Measurements from ENCODE around the gene USP40. TPM values are rescaled to one million over a fixed set of nuclear protein-coding genes. Genes with fewer than 3 reads are reported as not detected.

Gene USP40
- total and polyA plus RNA-seq, 2 of the 8 experiments (the other 6 are each of a cell fraction or from before 2014, with no cell fraction given), result 12.0 to 15.7 TPM

DNA sequence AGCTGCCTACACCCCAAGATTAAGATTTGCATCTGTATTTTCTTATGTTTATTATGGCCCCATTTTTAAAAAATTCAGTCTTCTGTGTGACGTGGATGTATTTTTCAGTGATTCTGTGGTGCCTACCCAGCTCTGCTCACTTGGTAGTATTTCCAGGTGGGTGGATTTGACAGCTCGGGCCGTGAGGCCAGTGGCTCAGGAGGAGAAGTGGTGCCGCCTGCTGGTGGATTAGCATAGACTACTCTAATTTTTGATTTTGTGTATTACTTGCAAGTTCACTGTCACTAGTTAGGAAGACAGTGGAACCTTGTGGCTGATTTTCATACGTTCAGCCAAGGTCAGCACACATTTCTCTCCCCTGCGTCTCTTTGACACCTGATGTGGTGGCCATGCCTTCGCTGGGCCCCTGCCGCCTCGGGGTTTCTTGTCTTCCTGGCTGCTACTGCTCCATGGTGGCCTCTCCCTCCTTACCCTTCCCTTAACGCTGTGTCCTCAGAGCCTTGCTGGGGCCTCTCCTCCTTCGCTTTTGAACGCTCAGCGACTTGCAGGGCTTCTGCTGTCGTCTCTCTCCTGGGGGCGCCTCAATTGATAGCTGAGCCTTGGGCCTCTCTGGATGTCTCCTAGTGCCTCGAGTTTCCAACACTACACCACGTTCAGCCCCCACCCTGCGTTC, 122.9 kb downstream of the USP40 start:
- Histone ChIP-seq H3K14ac (ENCODE audit: insufficient read length) (no peak overlapping the region), H3K4me1 (replicated peaks in 1 of 4; ENCODE audit: control insufficient read depth in 3 of 4, insufficient read depth in 4 of 4, low read length in 3 of 4) (no peaks in the 10 kb centered on the region; a peak in 1 of 7 replicates), H3K79me1 (ENCODE audit: low read depth, low read length) (no peaks in the 10 kb centered on the region), H2BK5ac (ENCODE audit: low read depth, low read length) (no peak overlapping the region), H3K23ac (ENCODE audit: insufficient read length) (no peak overlapping the region), H3K27ac (ENCODE audit: low read depth, low read length) (no peak overlapping the region), H3K18ac (ENCODE audit: extremely low read depth, low read length) (no peak overlapping the region), H4K91ac (replicated peaks; ENCODE audit: insufficient read length, low read length) (no peak overlapping the region), H2BK20ac (ENCODE audit: low read length) (no peak overlapping the region), H3K27me3 (replicated peaks in 1 of 4; ENCODE audit: control insufficient read depth in 3 of 4, extremely low read depth in 1 of 4, insufficient read depth in 3 of 4, low read length in 3 of 4) (no peaks in the 10 kb centered on the region), H3K4me2 (ENCODE audit: insufficient read depth in 1 of 2, low read depth in 2 of 2, low read length in 2 of 2) (no peak overlapping the region), H3K36me3 (ENCODE audit: control insufficient read depth in 2 of 4, insufficient read depth in 4 of 4, low read length in 3 of 4) (no peaks in the 10 kb centered on the region; a peak in 1 of 8 replicates), H3K79me2 (ENCODE audit: control insufficient read depth in 1 of 2, insufficient read depth in 2 of 2, low read length in 2 of 2) (no peaks in the 10 kb centered on the region), H4K8ac (ENCODE audit: extremely low read depth, insufficient read depth, low read length) (no peak overlapping the region), H3K9me3 (ENCODE audit: insufficient read depth in 2 of 2, low read depth in 1 of 2, low read length in 1 of 2) (no peaks in the 10 kb centered on the region), H2AK5ac (ENCODE audit: low read depth, low read length) (no peak overlapping the region), H2BK15ac (ENCODE audit: low read length) (no peak overlapping the region), H3K4me3 (ENCODE audit: extremely low read depth in 1 of 4, insufficient read depth in 2 of 4, low read depth in 3 of 4, low read length in 4 of 4) (no peak overlapping the region), H4K5ac (ENCODE audit: insufficient read length, low read depth, low read length) (no peak overlapping the region), H3K56ac (replicated peaks; ENCODE audit: insufficient read length, low read depth, low read length) (no peak overlapping the region), H2BK12ac (ENCODE audit: low read depth, low read length) (no peak overlapping the region), H2AFZ (ENCODE audit: low read length) (no peak overlapping the region), H4K20me1 (replicated peaks in 1 of 2; ENCODE audit: control insufficient read depth in 1 of 2, insufficient read depth in 2 of 2, low read length in 2 of 2) (peaks cover 3 to 6% of the 10 kb centered on the region in 2 experiments), H3K23me2 (ENCODE audit: low read depth, low read length) (no peaks in the 10 kb centered on the region), H2BK120ac (replicated peaks; ENCODE audit: low read depth, low read length) (no peak overlapping the region), H3K9ac (replicated peaks in 1 of 4; ENCODE audit: extremely low read depth in 1 of 4, low read depth in 3 of 4, low read length in 3 of 4) (no peak overlapping the region), H3K4ac (replicated peaks; ENCODE audit: insufficient read length, low read depth, low read length) (no peak overlapping the region)
- 73% methylated on average over 18 of the region's 18 CpGs; no CpG with 5 or more reads in 1 of the 2 experiments for WGBS, 2 experiments (ENCODE audit: extremely low coverage in 1 of 2, insufficient coverage in 1 of 2, insufficient read length in 1 of 2, insufficient replicate concordance in 2 of 2, low coverage in 1 of 2, low lambda C conversion rate in 2 of 2, missing lambda C conversion rate in 1 of 2)
- FAIRE-seq (peak; percentile 68), DNase-seq (ENCODE audit: low read depth in 1 of 2, low spot score in 2 of 2) (peak in 1 of 2 experiments; percentile 77)
- POLR2A ChIA-PET (ENCODE audit: partially characterized antibody), result no interaction called here
- CTCF ChIA-PET (ENCODE audit: partially characterized antibody), result interaction anchor here (0.5 to 7.7 kb wide), 41 partner anchors 9 to 838 kb away, joined by 3 to 77 read pairs (median 4); no protein-coding TSS in a partner anchor
- TF ChIP-seq MAFK (IDR thresholded peaks at IDR 0.05; ENCODE audit: low read depth, low read length) (no peak), BRCA1 (IDR thresholded peaks at IDR 0.05; ENCODE audit: low read depth, low read length) (no peak), SIN3A (conservative IDR thresholded peaks at IDR 0.05 in 1 of 2, IDR thresholded peaks at IDR 0.05 in 1 of 2; ENCODE audit: low read depth in 1 of 2, low read length in 2 of 2) (peak; percentile 92 to 94; a peak in 3 of 4 replicates), SUZ12 (IDR thresholded peaks at IDR 0.05; ENCODE audit: low read length) (no peak), GABPA (IDR thresholded peaks at IDR 0.05; ENCODE audit: borderline replicate concordance, insufficient read depth, low read length) (no peak), YY1 (IDR thresholded peaks at IDR 0.05; ENCODE audit: low read depth, low read length) (no peak), RNF2 (IDR thresholded peaks at IDR 0.05; ENCODE audit: borderline replicate concordance, low read depth, low read length, missing control alignments, poor library complexity, severe bottlenecking) (no peak), SIRT6 (IDR thresholded peaks at IDR 0.05; ENCODE audit: low read length) (no peak), BCL11A (IDR thresholded peaks at IDR 0.05; ENCODE audit: low read depth in 2 of 2, low read length in 2 of 2) (no peak)
- TF ChIP-seq, protein P1, sequence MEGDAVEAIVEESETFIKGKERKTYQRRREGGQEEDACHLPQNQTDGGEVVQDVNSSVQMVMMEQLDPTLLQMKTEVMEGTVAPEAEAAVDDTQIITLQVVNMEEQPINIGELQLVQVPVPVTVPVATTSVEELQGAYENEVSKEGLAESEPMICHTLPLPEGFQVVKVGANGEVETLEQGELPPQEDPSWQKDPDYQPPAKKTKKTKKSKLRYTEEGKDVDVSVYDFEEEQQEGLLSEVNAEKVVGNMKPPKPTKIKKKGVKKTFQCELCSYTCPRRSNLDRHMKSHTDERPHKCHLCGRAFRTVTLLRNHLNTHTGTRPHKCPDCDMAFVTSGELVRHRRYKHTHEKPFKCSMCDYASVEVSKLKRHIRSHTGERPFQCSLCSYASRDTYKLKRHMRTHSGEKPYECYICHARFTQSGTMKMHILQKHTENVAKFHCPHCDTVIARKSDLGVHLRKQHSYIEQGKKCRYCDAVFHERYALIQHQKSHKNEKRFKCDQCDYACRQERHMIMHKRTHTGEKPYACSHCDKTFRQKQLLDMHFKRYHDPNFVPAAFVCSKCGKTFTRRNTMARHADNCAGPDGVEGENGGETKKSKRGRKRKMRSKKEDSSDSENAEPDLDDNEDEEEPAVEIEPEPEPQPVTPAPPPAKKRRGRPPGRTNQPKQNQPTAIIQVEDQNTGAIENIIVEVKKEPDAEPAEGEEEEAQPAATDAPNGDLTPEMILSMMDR (IDR thresholded peaks at IDR 0.05; ENCODE audit: control extremely low read depth in 1 of 3, insufficient read depth in 1 of 3, low read depth in 1 of 3, low read length in 3 of 3), result peak; percentile 57 to 89 (median 80)
